A549 (cell line): Measurements from ENCODE around the gene CA10.

Experiments used
- ESRRA ChIP-seq: fragments of 150-350 bp; IDR thresholded peaks from 2 replicates; pipeline ENCODE4 v1.6.1; 2014; ENCODE audit warnings: mild to moderate bottlenecking, low read length, borderline replicate concordance
- HEYL ChIP-seq: fragments of 250-450 bp; sonication (Bioruptor Pico); IDR thresholded peaks from 2 replicates; pipeline ENCODE4 v1.8.0; 2021; ENCODE audit warnings: mild to moderate bottlenecking, moderate library complexity
- MYC ChIP-seq: IDR thresholded peaks from 2 replicates; pipeline ENCODE4 v1.6.1; 2012; ENCODE audit warnings: mild to moderate bottlenecking, inconsistent platforms, low read length, improper control_type of control experiment, borderline replicate concordance
- POLR2A ChIP-seq: IDR thresholded peaks from 2 replicates; pipeline ENCODE4 v1.6.1; 2012; ENCODE audit warnings: mild to moderate bottlenecking, low read length
- RNF2 ChIP-seq: fragments of 200-600 bp; sonication (generic); IDR thresholded peaks from 2 replicates; pipeline ENCODE4 v1.6.1; 2016; ENCODE audit warnings: low read depth, mild to moderate bottlenecking, antibody characterized with exemption, moderate library complexity, borderline replicate concordance
- SREBF2 ChIP-seq: fragments of 450-650 bp; IDR thresholded peaks from 2 replicates; pipeline ENCODE4 v1.6.1; 2014; ENCODE audit warnings: mild to moderate bottlenecking, moderate library complexity
- TF ChIP-seq, protein P1 (sequence below): fragments of >200 bp; sonication (Bioruptor Twin); formaldehyde crosslinking; IDR thresholded peaks from 3 replicates; pipeline ENCODE4 v1.5.1; 2016
- TF ChIP-seq, protein P2 (sequence below): fragments of 200-600 bp; sonication (generic); IDR thresholded peaks from 2 replicates; pipeline ENCODE4 v1.6.1; 2016; ENCODE audit warnings: antibody characterized with exemption, mild to moderate bottlenecking, moderate library complexity
- TF ChIP-seq, protein P3 (sequence below): IDR thresholded peaks from 2 replicates; pipeline ENCODE4 v1.6.1; 2012

DNA sequence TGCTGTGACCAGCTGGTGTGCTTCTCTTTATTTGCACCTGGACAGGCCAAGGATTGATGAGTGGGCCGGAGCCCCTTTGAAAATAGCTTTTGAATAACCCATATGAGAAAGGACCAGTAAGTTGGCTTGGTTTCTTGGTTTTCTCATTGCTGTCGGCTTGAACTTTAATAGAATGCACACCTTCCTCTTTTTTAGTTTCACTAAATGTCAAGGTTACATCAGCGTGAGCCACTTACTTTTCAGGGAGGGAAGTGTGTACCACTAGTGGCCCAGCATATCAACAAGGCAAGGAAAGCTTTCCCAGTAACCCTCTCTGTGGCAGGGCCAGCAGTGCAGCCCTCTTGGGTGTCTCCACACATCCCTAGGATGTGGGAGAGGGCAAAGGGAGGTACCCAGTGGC is 433.3 kb downstream of the CA10 start:
- no peak for TF ChIP-seq SREBF2
- TF ChIP-seq POLR2A = no peak
- TF ChIP-seq MYC = no peak
- TF ChIP-seq, protein P1, sequence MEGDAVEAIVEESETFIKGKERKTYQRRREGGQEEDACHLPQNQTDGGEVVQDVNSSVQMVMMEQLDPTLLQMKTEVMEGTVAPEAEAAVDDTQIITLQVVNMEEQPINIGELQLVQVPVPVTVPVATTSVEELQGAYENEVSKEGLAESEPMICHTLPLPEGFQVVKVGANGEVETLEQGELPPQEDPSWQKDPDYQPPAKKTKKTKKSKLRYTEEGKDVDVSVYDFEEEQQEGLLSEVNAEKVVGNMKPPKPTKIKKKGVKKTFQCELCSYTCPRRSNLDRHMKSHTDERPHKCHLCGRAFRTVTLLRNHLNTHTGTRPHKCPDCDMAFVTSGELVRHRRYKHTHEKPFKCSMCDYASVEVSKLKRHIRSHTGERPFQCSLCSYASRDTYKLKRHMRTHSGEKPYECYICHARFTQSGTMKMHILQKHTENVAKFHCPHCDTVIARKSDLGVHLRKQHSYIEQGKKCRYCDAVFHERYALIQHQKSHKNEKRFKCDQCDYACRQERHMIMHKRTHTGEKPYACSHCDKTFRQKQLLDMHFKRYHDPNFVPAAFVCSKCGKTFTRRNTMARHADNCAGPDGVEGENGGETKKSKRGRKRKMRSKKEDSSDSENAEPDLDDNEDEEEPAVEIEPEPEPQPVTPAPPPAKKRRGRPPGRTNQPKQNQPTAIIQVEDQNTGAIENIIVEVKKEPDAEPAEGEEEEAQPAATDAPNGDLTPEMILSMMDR = no peak
- no peak for TF ChIP-seq RNF2
- no peak for TF ChIP-seq HEYL (CRISPR knock-in tag)
- TF ChIP-seq, protein P2, sequence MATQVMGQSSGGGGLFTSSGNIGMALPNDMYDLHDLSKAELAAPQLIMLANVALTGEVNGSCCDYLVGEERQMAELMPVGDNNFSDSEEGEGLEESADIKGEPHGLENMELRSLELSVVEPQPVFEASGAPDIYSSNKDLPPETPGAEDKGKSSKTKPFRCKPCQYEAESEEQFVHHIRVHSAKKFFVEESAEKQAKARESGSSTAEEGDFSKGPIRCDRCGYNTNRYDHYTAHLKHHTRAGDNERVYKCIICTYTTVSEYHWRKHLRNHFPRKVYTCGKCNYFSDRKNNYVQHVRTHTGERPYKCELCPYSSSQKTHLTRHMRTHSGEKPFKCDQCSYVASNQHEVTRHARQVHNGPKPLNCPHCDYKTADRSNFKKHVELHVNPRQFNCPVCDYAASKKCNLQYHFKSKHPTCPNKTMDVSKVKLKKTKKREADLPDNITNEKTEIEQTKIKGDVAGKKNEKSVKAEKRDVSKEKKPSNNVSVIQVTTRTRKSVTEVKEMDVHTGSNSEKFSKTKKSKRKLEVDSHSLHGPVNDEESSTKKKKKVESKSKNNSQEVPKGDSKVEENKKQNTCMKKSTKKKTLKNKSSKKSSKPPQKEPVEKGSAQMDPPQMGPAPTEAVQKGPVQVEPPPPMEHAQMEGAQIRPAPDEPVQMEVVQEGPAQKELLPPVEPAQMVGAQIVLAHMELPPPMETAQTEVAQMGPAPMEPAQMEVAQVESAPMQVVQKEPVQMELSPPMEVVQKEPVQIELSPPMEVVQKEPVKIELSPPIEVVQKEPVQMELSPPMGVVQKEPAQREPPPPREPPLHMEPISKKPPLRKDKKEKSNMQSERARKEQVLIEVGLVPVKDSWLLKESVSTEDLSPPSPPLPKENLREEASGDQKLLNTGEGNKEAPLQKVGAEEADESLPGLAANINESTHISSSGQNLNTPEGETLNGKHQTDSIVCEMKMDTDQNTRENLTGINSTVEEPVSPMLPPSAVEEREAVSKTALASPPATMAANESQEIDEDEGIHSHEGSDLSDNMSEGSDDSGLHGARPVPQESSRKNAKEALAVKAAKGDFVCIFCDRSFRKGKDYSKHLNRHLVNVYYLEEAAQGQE = no peak
- TF ChIP-seq ESRRA = no peak
- TF ChIP-seq, protein P3, sequence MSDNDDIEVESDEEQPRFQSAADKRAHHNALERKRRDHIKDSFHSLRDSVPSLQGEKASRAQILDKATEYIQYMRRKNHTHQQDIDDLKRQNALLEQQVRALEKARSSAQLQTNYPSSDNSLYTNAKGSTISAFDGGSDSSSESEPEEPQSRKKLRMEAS = no peak
